Subcutaneous abdominal adipose tissue (tissue), 5 donors: ENCODE data around the gene CYTH1.
A peak's percentile ranks its signal among the peaks of the same experiment; 100 is the strongest.

Source experiments
- H3K27ac ChIP-seq: one replicate; pipeline ENCODE4 v1.7.0; 2013; ENCODE audit warnings: low read depth, mild to moderate bottlenecking, inconsistent platforms, low read length, moderate library complexity
- H3K27me3 ChIP-seq, 5 donors: one replicate each; pipeline ENCODE4 v1.7.0; 2013; ENCODE audit warnings: low read length in 5 of 5, inconsistent platforms in 1 of 5; ENCODE audit not compliant: control insufficient read depth in 5 of 5, insufficient read depth in 4 of 5
- H3K36me3 ChIP-seq, 5 donors: one replicate each; pipeline ENCODE4 v1.7.0; 2013; ENCODE audit warnings: low read length in 5 of 5; ENCODE audit not compliant: control insufficient read depth in 5 of 5, insufficient read depth in 5 of 5
- H3K4me1 ChIP-seq, 5 donors: one replicate each; pipeline ENCODE4 v1.7.0; 2013; ENCODE audit warnings: low read length in 5 of 5, mild to moderate bottlenecking in 3 of 5, moderate library complexity in 1 of 5; ENCODE audit not compliant: control insufficient read depth in 5 of 5, insufficient read depth in 5 of 5
- H3K4me3 ChIP-seq, 5 donors: one replicate each; pipeline ENCODE4 v1.7.0; 2013; ENCODE audit warnings: low read length in 5 of 5, low read depth in 1 of 5
- H3K9ac ChIP-seq, 5 donors: one replicate each; pipeline ENCODE4 v1.7.0; 2013; ENCODE audit warnings: low read length in 5 of 5, mild to moderate bottlenecking in 4 of 5, moderate library complexity in 3 of 5
- H3K9me3 ChIP-seq, 5 donors: one replicate each; pipeline ENCODE4 v1.7.0; 2013; ENCODE audit warnings: low read length in 5 of 5; ENCODE audit not compliant: control insufficient read depth in 5 of 5
- donor health status: healthy.
- donor health status: healthy.
- donor health status: healthy.
- donor health status: healthy.
- donor health status: healthy.

CYTH1 gene, protein sequence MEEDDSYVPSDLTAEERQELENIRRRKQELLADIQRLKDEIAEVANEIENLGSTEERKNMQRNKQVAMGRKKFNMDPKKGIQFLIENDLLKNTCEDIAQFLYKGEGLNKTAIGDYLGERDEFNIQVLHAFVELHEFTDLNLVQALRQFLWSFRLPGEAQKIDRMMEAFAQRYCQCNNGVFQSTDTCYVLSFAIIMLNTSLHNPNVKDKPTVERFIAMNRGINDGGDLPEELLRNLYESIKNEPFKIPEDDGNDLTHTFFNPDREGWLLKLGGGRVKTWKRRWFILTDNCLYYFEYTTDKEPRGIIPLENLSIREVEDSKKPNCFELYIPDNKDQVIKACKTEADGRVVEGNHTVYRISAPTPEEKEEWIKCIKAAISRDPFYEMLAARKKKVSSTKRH

DNA sequence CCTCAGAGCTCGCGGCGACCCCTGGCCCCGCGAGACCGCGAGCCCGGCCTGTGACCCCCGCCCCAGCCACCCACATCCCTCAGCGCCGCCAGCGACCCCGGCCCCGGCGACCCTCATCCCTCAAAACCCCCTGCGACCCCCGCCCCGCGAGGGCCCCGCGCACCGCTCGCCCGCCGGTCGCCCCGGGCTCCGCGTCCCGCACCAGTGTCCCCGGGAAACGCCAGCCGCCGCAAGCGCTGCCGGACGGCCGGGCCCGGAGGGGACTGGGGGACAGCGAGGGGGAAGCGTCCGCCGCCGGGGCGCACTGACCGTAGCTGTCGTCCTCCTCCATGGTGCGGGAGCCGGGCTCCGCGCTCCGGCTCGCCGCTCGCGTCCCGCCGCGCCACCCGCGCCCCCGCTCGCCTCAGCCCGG is at the start of gene CYTH1:
TSS of gene CYTH1 (minus strand) at position 381 of the 412 bp plus-strand sequence. CDS start at position 331, 50 bp downstream.
- peaks cover 0 to 37% (median 25%) of the 10 kb centered on the region in 5 donors for H3K4me1 ChIP-seq
- H3K9ac ChIP-seq, result peak within 1 kb of the TSS; percentile 56 to 90 (median 82)
- H3K9me3 ChIP-seq, result no peaks in the 10 kb centered on the region
- peak within 1 kb of the TSS; percentile 81 for H3K27ac ChIP-seq
- no peaks in the 10 kb centered on the region for H3K27me3 ChIP-seq
- H3K4me3 ChIP-seq, result peak within 1 kb of the TSS; percentile 70 to 97 (median 92)
- peaks cover 0 to 3% (median 0%) of the 10 kb centered on the region in 5 donors for H3K36me3 ChIP-seq

DNA sequence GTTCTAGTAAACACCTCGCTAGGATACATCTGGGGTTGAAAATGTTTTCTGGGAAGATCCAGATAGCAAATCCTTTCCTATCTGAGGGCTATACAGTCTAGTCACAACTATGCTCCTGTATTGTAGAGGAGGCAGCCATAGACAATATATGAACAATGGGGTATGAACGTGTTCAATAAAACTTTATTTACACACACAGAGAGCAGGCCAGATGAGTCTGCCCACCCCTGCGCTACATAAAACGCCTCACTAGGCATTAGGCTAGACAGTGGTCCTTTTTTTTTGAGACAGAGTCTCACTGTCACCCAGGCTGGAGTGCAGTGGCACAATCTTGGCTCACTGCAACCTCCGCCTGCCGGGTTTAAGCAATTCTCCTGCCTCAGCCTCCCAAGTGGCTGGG is 47.4 kb upstream of the CYTH1 start:
- H3K27ac ChIP-seq, result no peak overlapping the region
- H3K36me3 ChIP-seq, result peaks cover 11 to 92% (median 87%) of the 10 kb centered on the region in 5 donors
- peaks cover 0 to 6% (median 0%) of the 10 kb centered on the region in 5 donors for H3K4me1 ChIP-seq
- no peaks in the 10 kb centered on the region for H3K9me3 ChIP-seq
- H3K4me3 ChIP-seq, result no peak overlapping the region
- H3K9ac ChIP-seq, result no peak overlapping the region
- H3K27me3 ChIP-seq, result no peaks in the 10 kb centered on the region

DNA sequence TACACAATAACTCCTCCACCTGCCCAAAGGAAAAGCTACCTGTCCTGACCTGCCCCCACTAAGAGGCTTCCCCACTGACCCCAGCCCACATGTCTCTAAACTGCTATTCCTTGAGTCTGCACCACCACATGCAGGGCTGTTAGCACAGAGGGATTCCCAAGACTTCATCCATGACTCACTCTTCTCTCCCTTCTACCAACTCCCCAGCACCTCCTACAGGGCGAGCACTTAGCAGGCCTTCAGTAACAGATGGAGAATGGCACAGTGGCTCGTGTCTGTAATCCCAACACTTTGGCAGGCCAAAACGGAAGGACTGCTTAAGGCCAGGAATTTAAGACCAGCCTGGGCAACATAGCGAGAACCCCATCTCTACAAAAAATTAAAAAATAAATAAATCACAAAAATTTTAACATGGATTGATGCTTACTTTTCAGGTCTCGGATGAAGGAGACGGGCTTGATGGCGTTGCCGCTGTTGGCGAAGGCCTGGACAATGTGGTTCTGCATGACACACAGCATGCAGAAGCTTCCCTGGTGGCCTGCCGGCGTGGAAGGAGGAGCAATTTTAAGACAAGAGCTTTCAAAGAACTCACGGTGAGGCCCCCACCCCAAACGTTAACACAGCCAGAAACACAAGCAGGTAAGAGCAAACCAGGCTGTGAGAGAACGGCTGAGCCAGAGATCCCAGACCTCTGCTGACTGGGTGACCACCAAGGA is 46.6 kb upstream of the CYTH1 start:
- no peak overlapping the region for H3K27ac ChIP-seq

DNA sequence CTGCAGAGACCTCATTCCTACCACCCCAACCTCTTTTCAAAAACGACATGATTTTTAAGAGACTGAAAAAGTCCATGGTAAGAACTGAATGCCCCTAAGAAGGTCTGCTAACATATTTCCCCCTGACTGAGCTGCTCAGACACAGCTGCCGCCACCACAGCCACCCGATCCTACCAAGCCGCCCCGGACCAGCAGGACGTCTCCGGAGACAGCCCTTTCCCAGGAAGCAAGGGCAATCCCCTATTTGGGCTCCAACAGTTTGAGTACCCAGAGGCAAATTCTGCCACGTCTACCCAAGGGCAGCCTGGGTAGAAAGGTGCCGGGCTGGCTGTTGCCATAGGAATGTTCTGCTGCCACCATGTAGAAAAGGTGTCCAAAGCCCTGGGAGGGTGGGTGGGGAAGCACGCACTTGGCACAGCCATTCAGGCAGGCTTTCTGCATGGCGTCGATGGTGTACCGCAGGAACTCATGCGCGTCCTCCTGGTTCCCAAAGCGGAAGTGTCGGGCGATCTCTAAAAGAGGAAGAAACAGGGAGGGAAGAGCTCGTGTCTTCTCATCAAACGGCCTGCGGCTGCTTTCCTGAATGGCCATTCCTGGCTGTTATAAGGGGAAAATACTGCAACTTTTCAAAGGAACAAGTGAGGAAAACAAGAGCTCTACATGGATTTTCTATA is 44.9 kb upstream of the CYTH1 start:
- Histone ChIP-seq H3K4me1 (peaks cover 0 to 6% (median under 1%) of the 10 kb centered on the region in 5 donors), H3K4me3 (no peak overlapping the region), H3K27ac (no peak overlapping the region), H3K27me3 (no peaks in the 10 kb centered on the region), H3K36me3 (peaks cover 11 to 91% (median 87%) of the 10 kb centered on the region in 5 donors), H3K9me3 (no peaks in the 10 kb centered on the region), H3K9ac (no peak overlapping the region)

More for the DNA sequence above, 46.6 kb upstream of the CYTH1 start:
- Histone ChIP-seq H3K27me3 (no peaks in the 10 kb centered on the region), H3K4me1 (peaks cover 0 to 6% (median 0%) of the 10 kb centered on the region in 5 donors), H3K36me3 (peaks cover 11 to 92% (median 89%) of the 10 kb centered on the region in 5 donors), H3K9ac (no peak overlapping the region), H3K4me3 (no peak overlapping the region), H3K9me3 (no peaks in the 10 kb centered on the region)

DNA sequence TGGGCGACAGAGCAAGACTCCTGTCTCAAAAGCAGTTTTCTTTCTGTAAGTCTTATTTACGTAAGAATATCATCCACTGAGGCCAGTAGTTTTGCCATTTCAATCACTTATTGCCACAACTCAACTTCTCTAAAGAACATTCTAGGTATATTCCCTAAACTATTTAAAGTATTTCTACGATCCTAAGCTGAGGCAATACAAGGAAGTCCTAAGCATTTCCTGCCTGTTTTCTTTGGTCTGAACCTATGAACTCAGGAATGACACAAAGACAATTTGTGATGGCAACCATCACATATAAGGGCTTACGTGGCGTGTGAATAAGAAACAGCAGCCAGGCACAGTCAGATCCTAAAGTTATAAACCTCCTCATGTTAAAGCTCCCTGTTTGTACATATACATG is 44.3 kb upstream of the CYTH1 start:
- H3K36me3 ChIP-seq, result peaks cover 11 to 91% (median 87%) of the 10 kb centered on the region in 5 donors

DNA sequence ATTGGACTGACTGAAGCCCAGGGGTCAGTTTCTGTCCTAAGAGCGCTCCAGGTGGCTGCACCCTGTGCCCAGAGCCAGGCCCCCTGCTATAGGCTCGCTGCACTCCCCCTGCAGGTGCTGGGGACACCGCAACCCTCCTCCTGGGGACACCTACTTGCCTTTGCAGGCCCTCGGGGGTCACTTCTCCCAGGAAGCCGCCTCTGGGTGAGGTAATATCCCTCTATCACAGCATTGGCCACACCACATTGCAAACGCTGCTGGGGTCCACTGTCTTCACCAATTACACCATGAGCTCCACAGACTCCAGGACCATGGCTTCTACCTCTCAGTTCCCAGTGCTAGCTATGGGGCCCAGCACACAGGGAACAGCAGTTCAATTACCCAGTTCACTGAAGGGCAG is 43.6 kb upstream of the CYTH1 start:
- peaks cover 0 to 9% (median 2%) of the 10 kb centered on the region in 5 donors for H3K4me1 ChIP-seq
- no peaks in the 10 kb centered on the region for H3K9me3 ChIP-seq
- no peak overlapping the region for H3K4me3 ChIP-seq
- H3K36me3 ChIP-seq, result peaks cover 11 to 92% (median 86%) of the 10 kb centered on the region in 5 donors
- H3K9ac ChIP-seq, result no peak overlapping the region
- no peaks in the 10 kb centered on the region for H3K27me3 ChIP-seq
- no peak overlapping the region for H3K27ac ChIP-seq

More for the DNA sequence above, 44.3 kb upstream of the CYTH1 start:
- H3K9ac ChIP-seq, result no peak overlapping the region
- H3K4me1 ChIP-seq, result peaks cover 0 to 9% (median 2%) of the 10 kb centered on the region in 5 donors
- H3K27ac ChIP-seq, result no peak overlapping the region
- no peak overlapping the region for H3K4me3 ChIP-seq
- no peaks in the 10 kb centered on the region for H3K27me3 ChIP-seq
- no peaks in the 10 kb centered on the region for H3K9me3 ChIP-seq

DNA sequence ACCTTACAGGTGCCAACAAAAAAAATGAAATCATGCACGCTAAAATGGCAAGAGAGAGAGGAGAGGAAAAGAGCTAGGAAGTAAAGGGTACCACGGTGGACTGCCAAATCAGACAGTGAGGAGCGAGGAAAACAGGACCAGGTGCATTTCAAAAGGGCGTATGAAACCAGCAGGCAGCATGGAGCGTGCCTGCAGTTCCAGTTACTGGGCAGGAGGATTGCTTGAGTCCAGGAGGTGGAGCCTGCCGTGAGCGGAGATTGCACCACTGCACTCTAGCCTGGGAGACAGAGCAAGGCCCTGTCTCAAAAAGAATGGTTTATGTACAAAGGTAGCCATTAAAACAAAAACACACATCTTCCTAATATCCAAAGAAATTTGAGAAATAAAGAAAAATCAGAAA is 42.2 kb upstream of the CYTH1 start:
- Histone ChIP-seq H3K4me3 (no peak overlapping the region), H3K27me3 (no peaks in the 10 kb centered on the region), H3K36me3 (peaks cover 4 to 95% (median 90%) of the 10 kb centered on the region in 5 donors), H3K27ac (no peak overlapping the region), H3K4me1 (peaks cover 0 to 21% (median 8%) of the 10 kb centered on the region in 5 donors), H3K9ac (no peak overlapping the region), H3K9me3 (no peaks in the 10 kb centered on the region)

DNA sequence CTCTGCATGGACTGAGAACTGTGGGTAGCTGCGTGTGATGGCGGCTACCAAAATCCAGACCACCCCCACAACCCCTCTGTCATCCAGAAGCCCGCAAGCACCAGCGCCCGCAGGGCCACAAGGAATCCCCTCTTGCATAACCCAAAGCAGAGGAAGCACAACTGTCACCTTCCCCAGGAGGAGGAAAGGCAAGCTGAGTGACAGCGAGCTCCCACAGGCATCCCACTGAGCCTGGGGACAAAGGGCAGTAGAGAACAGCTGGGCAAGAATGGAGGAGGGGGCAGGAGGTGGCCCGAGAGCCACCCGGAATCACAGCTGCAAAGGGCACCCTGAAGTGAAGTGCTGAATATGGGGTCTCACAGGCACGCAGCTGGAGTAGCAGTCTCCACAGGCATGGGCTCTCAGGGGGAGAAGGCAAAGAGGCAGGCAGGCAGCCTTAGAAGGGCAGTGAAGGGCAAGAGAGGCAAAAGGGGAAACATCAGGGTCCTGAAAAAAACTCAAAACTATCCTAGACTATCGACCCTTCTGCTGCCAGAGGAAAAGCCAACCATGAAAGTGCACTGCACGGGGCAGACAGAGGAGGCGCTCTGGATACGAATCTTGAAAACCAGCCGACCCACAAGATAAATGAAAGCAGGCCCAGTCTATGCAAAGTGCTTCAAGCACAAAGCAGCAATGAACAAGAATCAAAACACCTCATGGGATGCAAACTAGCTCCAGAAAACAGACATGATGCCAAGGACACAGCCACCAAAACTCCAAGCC is 41.4 kb upstream of the CYTH1 start:
- Histone ChIP-seq H3K4me1 (peaks cover 0 to 29% (median 11%) of the 10 kb centered on the region in 5 donors), H3K27me3 (no peaks in the 10 kb centered on the region), H3K36me3 (peaks cover 9 to 95% (median 92%) of the 10 kb centered on the region in 5 donors), H3K4me3 (no peak overlapping the region), H3K9me3 (no peaks in the 10 kb centered on the region), H3K27ac (no peak overlapping the region), H3K9ac (no peak overlapping the region)

DNA sequence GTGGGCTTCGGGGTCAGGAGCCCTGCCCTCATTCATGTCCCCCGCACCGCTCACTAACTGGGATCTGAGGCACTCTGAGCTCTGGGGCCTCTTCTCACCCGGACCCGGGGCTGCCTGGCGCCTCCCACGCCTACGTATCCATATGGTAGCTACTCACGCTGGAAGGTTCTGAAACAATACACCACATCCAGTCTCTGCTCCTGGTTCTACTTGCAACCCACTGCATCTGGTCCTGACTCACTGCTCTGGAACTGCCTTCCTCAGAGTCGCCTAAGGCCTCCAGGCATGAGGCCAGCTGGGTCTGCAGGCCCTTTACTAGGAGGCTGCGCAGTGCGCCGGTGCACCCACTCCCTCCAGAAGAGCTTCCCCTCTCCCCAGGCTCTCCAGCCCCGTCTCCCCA is 40.5 kb upstream of the CYTH1 start:
- H3K9me3 ChIP-seq, result no peaks in the 10 kb centered on the region
- H3K4me1 ChIP-seq, result peaks cover 0 to 33% (median 18%) of the 10 kb centered on the region in 5 donors
- peaks cover 11 to 95% (median 92%) of the 10 kb centered on the region in 5 donors for H3K36me3 ChIP-seq
- no peak overlapping the region for H3K27ac ChIP-seq
- no peaks in the 10 kb centered on the region for H3K27me3 ChIP-seq
- no peak overlapping the region for H3K9ac ChIP-seq
- no peak overlapping the region for H3K4me3 ChIP-seq
